NOMO-1 (cell line): ENCODE results near the gene CLTCL1.
"Not testable (repeated sequence)": the region's sequence is repeated elsewhere in the genome, so short reads cannot be mapped to it uniquely, and the experiment has no call there.

Experiments used
- DNase-seq, 2 experiments: peaks; one replicate each; lab custom pipeline; 2025; ENCODE audit not compliant: unreplicated experiment in 2 of 2; lab: John Stamatoyannopoulos, UW

Gene CLTCL1

DNA sequence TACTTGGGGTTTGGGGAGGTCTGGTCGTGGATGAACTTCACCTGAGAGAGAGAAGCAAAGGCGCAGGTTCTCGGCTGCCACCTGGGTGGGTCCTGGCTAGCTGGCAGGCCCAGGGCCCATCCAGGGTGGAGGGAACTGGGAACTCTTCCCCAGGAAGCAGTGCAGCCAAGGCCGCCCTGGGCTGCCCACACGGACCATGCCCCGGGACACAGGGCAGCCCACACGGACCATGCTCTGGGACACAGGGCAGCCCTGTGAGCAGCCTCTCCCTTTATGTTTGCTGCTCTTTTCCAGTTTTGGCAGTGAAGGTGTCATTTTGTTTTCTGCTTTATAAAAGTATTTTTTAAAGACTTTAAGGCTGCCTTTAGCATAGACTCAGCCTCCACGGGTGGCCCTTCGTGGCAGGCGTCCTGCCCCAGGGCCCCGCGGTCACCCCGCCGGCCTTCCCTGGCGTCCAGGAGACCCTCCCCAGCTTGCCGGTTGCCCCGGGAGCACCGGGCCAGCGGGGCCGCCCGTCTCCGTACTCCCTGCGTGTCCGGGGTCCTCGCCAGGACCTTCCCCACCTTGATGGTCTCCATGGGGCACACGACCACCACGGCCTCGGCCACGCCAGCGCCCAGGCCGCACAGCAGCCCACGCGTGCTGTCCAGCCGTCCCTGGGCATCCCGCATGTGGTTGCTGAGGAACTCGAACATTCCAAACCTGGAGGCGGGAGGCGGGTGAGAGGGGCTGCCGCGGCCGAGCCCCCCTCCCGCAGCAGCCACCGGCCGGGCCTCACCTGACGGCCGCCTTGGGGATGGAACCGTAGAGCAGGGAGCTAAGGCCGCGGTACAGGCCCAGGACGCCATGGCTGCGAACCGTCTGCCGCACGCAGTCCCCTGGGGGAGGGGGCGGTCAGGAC lies 114.1 kb downstream of the CLTCL1 start:
- DNase-seq: no peak

DNA sequence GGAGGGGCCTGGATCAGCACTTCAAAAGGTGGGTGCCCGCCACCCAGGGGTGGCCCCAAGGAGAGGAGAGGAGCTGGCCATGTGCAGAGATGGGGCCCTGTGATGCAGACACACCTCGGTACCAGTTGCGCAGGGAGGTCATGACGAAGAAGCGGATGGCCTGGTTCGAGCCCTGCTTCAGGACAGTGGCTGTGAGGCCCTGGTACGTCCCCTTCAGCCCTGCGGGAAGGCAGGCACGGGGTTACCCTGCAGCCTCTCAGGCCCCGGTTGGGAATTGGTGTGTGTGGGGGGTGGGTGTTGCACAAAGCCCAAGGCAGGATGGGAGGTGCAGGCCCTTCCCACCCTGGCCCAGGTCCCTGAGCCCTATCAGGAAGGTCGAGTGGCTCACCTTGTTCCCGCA lies 114.8 kb downstream of the CLTCL1 start:
- DNase-seq: no peak

DNA sequence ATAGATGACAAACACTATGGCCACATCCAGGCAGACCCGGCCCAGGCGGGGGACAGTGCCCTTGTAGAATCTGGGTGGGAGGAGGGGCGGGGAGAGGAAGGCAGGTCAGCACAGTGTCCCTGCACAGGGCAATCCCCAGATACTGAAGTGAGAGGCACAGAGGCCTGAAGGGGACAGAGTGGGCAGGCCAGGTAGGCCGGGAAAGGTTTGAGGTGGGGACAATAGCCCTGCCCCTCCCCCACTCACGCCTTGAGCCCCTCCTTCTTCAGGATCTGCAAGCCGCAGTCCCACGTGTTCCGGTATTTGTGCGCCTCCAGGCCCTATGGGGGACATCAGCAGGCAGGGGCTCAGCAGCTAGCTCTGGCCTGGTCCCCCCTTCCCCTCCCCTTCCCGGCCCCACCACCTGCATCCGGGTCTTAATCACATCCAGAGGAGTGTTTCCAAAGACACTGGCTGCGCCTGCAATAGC lies 115.3 kb downstream of the CLTCL1 start:
- no peak for DNase-seq

DNA sequence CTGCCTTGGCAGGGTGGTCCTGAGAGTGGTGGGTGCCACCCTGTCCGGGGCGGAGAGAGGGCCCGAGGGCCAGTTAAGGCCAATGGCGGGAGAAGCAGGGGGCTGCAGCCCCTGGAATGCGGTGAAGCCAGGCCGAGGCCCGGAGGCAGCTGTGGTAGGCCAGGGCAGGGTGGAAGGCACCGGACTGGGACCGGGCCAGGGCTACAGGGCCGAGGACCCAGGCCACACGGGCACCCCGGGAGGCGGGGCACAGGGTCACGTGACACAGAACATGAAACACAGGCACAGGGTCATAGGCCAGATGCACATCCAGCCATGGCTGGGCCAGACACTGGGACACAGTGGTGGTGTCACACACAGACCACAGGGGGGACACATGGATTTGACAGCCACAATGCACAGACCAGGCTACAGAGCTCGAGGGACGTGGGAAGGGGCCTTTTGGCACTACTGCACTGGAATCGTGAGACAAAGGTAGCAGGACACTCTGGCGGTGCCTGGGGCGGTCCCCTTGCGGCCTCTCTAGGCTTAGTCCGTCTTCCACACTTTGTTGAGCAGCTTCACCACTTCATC lies 115.8 kb downstream of the CLTCL1 start:
- DNase-seq: no peak

DNA sequence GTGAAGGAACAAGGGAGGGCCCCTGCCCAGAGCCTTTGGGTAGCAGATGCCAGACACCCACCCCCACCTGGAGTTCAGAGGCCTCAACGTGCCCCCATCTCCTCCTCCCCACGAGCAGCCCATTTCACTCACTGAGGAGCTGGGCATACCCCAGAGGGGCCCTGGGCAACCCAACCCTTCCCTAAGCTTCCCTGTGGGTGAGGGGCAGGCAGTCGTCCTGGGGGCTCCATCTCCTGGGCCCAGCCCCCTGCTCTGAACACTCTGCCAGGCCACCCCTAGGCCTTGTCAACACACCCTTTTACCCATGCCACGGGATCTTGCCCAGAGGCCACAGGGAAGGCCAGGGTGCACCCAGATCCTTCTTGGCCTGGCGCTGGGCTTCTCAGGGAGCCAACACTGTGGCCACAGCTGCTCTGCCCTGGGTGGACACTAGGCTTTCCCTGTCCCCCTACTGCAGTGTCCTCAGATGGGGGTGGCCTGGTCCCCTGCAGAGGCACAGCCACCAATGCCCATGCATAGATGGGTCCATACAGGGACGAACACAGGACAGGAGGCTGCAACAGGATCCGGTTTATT lies 116.4 kb downstream of the CLTCL1 start:
- no peak for DNase-seq

DNA sequence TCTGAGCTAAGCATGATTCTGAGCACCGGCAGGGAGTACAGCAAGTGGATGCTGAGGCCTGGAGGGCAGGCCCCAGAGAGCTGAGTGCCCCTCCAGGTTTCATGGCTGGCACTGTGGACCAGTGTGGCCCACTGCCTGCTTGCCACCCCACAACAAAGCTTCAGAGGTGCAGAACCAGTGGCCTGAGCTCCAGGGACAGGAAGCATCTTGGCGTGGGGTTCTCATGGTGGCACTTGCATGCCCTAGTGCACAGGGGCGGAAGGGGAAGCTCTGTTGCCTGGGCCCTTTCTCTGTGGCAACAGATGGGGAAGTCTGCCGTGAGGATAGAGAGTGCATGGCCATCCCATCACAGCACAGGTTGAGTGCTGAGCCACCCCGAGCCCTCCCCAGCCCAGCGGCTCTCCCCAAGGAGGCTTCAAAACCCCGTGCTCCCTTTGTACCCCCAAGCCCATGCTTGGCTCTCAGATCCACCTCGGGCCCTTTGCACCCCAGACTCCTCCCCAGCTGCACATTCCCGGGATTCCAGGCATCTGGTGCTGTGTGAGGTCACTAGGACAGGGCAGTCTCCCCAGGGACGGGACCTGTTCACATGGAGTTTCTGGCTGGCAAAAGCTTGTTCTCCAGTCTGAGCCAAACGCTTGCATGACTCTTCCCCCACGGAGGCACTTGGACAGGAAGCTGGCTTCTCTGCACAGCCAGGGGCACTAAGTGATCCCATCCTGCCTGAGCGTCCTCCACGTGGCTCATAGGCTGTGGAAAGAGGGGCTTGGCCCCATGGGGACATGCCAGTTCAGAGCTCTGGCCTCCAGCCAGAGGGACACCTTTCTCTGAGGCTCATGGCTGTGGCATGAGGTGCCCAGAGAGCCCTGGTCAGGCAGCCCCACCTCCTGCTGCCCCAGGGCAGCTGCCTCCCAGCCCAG lies 117.2 kb downstream of the CLTCL1 start:
- peak; percentile 43 to 68 for DNase-seq

DNA sequence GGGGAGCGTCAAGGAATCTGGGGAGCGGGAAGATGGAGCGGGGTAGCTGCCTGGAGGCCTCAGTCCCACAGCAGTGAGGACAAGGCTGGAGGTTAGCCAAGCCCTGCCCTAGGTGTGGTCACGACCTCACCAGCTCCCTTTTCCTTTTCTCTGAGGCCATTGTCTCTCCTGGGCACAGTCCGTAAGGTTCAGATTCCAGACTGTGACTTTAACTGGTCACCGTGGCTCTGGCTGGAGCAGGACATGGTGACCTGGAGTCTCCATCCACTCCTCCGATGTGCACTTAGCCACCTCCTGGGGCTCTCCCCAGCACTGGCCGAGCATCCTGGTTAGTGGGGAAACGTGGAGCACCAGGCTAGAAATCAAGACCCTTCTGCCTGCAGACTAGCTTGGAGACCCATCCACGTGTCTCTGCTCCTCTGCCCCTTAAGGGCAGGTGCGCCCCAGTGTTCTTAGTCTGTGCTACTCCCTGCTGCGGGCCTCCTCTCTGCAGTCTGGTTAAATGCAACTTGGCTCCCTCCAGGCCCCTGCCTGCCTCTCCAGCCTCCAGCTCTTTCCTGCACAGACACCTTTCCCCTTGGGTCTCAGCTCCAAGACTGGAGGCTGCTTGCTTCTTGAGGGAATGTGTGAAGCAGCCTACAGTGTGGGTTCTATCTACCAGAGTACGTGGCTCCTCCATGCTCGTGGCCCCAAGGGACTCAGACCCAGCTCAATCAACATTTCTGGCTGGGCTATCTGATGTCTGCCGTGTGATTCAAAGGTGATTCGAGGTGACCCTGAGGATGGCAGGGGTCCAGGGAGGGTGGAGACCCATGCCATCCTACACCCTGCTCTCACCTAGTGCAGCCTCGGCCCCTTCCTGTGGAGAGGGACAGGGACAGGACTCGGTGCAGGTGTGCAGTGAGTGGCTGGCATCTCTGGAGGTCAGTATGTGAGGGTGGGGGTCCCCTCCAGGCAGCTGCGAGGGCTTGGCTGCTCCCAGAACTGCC lies 118.2 kb downstream of the CLTCL1 start:
- no peak for DNase-seq

DNA sequence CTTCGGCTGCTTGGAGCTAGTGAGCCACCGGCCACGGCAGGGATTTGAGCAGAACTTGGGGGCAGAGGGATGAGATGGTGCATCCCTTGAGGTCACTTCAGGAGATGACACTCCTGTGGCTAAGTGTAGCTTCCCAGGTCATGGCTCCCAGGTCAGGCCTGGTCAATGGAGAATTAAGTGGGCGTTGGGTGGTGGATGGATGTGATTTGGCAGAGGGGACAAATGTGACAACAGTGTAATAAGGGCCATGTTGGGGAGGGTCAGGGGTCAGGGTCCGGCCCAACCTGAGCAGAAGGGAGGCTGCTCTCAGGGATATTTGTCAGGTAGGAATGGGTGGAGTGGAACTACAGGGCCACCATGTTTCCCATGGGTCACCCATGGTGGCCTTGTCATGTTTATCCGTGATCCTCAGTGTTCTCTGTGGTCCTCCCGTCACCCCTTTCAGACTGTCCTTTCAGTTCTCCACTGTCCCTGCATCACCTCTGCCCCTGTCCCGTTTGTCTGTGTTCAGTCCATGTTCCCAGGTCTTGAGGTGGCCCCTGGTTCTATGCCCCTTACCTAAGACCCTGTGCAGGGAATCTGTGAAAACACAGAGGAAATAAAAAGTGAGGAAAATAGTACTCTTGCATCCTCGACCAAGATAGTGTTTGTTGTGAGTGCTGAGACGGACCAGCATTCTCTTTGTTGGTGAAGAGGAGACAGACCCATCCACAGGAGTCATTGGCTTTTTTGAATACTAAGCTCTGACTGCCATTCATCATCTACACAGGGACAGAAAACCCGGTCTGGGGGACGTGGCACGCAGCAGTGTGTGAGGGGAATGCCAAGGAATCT lies 119.1 kb downstream of the CLTCL1 start:
- DNase-seq: no peak

DNA sequence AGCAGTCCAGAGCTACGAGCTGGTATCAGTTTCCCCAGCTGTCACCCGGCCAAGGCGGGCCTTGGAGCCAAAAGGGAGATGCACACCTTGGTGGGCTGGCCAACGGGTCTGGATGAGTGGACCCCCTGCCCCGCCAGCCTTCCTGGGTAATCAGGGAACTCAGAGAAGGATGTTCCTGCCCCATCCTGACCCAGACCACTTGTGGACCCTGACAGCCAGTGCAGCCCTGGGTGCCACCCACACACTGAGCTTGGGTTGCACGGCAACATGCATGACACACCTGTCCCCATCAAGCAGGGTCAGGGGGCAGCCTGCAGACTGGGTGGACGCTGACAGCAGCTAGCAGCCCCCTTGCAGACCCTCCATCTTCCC lies 121.6 kb downstream of the CLTCL1 start:
- DNase-seq: no peak

DNA sequence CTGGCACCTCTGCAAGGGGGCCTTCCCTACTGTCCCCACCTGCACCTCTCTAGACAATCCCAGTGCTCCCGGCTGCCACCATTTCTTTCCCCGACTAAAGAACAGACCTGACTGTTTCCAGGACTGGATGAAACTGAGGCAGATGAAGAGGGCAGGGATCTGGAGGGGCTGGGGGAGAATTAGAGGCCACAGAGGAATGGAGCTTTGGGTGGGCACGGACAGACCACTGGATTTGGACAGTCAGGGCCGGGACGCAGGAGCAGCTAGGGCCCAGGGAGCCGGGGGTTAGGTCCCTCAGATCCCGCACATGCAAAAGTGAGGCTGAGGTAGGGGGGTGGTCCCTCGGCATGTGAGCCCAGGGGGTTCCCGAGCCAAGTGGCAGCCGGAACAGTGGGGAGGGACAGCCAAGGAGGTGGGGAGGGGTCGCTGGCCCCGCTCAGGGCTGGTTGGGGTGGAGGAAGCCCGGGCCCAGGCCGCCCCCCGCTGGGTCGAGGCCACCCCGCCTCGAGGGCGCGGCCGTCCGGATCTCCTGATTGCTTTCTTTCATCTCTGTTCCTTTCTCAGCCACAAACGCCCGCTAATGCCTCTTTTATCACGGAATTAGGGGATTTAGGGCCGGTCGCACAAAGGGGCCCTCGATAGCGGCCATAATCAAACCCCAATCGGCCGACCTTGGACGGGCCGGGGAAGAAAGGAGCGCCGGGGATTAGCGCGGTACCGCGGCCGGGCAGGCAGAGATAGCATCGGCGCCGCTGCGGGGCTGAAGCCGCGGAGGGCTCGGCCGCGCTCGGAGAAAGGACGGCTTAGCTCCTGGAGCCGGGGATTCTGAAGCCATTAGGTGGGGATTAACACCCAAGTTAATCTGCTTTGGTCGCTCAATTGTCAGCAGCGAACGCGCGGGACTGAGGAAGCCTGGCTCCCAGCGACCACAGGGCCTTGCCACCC lies 122.2 kb downstream of the CLTCL1 start:
- no peak for DNase-seq

DNA sequence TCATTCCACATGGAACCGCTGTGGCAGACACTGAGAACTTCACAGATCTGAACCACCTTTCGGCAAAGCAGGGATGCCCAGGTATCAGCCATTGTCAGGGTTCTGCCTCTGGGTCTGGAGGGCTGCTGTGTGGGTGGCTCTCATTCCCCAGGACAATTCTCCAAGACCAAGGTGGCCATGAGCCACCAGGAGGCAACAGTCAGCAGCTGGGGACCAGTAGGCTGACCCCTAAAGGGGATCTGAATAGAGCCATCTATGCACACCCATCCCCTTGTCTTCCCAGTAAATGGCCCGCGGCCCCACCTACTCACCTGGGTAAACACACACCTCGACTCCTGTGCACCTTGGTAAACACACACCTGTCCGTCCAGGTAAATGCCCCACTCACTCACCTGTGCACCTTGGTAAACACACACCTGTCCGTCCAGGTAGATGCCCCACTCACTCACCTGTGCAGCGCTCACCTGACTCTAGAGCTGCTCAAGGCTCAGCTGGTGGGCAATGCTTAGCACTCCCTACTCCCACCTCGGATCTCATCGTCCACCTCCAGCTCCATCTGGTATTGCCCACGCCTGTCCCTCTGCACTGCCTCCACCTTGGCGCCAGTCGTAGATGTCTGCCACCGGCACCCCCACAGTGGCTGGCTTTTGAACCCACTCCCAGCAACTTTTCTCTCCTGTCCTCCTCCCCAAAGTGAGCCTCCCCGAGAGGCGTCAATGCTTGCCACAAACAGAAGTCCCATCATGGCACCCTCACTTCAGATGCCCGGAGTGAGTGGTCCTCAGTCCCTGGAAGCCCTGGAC lies 123.2 kb downstream of the CLTCL1 start:
- DNase-seq: no peak

DNA sequence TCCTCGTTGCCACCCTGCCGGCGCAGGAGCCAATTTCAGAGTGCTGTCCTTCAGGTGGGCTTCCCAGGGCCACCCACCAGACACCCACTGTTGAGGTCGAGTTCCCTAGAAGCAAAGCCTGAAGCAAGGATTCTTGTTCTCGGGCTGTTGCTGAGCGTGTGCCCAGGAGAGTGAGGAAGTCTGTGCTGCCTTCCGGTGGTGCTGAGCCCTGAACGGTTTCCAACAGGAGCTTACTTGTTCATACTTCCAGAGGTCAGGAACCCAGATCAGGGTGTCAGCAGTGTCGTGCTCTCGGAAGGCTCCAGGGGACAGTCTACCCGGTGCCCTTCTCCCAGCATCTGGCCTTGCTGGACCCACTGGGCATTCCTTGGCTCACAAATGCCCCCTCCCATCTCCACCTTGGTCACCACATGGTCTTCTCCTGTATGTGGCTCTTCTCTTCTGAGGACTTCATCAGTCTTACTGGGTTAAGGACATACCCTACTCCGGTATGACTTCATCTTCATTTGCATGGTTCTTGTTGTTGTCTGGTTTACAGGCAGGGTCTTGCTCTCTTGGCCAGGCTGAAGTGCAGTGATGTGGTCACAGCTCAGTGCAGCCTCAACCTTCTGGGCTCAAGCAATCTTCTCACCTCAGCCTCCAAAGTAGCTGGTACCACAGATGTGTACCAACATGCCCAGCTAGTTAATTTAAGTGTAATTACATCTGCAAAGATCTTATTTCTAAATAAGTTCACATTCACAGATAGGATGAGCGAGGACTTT lies 124.2 kb downstream of the CLTCL1 start:
- DNase-seq: no peak

DNA sequence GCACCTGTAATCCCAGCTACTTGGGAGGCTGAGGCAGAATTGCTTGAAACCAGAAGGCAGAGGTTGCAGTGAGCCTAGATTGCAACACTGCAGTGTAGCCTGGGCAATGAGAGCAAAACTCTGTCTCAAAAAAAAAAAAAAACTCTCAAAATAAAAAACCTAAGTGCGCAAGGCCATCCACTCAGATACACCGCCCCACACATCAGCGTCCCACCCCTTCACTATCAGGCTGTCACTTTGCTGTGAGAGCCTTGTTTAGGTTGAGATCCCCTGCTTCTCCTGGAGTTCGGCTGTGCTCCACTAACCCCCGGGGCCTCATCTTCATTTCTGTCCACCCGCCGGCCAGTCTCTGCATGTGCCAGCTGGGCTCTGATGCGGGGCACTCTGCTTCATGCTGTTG lies 125.1 kb downstream of the CLTCL1 start:
- no peak for DNase-seq

DNA sequence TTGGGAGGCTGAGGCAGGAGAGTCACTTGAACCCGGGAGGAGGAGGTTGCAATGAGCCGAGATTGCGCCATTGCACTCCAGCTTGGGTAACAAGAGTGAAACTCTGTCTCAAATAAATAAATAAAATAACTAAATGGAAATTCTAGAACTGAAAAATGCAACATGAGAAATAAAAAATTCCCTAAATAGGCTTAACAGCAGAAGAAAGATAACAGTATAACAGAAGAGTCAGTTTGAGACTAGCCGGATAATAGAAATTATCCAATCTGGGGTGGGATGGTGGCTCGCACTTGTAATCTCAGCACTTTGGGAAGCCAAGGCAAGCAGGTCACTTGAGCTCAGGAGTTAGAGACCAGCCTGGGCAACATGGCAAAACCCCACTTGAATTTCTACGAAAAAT lies 127.1 kb downstream of the CLTCL1 start:
- DNase-seq: no peak

DNA sequence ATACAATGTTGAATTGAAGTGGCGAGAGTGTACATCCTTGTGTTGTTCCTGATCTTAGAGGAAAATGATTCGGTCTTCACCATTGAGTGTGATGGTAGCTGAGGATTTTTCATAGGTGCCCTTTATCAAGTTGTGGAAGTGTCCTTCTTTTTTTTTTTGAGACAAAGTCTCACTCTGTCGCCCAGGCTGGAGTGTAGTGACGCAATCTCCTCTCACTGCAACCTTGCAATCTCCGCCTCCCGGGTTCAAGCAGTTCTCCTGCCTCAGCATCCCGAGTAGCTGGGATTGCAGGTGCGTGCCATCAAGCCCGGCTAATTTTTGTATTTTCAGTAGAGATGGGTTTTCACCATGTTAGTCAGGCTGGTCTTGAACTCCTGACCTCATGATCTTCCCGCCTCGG lies 132.9 kb downstream of the CLTCL1 start:
- DNase-seq: not testable (repeated sequence)

DNA sequence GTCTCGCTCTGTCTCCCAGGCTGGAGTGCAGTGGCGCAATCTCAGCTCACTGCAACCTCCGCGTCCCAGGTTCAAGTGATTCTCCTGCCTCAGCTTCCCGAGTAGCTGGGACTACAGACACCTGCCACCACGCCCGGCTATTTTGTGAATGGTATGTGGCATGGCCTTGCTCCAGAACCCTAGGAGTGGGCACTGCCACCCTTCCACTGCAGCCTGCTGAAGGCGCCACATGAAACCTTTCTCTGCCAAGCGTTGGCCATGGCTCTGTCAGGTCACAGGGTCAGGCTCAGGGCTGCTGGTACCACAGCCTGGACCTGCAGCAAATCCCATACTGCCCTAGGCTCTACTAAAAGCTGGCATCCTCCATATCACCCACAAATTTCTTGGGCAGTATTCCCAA lies 135.4 kb downstream of the CLTCL1 start:
- DNase-seq: not testable (repeated sequence)
